Ovary (tissue), 9 donors: ENCODE data around the gene RNLS. TPM values are rescaled to one million over a fixed set of nuclear protein-coding genes. Genes with fewer than 3 reads are reported as not detected.

Source experiments
- DNase-seq, 5 donors: peaks; one replicate each; pipeline ENCODE4 v3.0.0-alpha.2; 2019 to 2020
- H3K27ac ChIP-seq, 2 donors: fragments of 200-600 bp; one replicate each; pipeline versions ENCODE4 v1.5.1 to v1.8.0; 2019 to 2022
- H3K27me3 ChIP-seq: fragments of 200-600 bp; one replicate; pipeline ENCODE4 v1.8.0; 2022
- H3K36me3 ChIP-seq: fragments of 200-600 bp; sonication (generic); one replicate; pipeline ENCODE4 v1.5.1; 2019
- H3K4me1 ChIP-seq: one replicate; pipeline ENCODE4 v1.8.1; 2013; ENCODE audit warnings: mild to moderate bottlenecking, moderate library complexity; ENCODE audit not compliant: insufficient read depth
- H3K4me3 ChIP-seq: fragments of 200-600 bp; sonication (generic); one replicate; pipeline ENCODE4 v1.5.1; 2017
- H3K9me3 ChIP-seq, 2 donors: fragments of 200-600 bp in 1 of 2; sonication (generic) in 1 of 2; one replicate each; pipeline versions ENCODE4 v1.5.1 to v1.8.1; 2013 to 2019; ENCODE audit warnings: mild to moderate bottlenecking in 1 of 2, moderate library complexity in 1 of 2
- CTCF ChIP-seq, 3 donors: fragments of 450-650 bp in 2 of 3; fragments of 200-600 bp in 1 of 3; IDR thresholded peaks; one replicate each; pipeline versions ENCODE4 v1.5.1 to v1.8.0; 2016 to 2022; ENCODE audit warnings: antibody characterized with exemption in 3 of 3, mild to moderate bottlenecking in 1 of 3
- EP300 ChIP-seq: sonication (generic); formaldehyde crosslinking; IDR thresholded peaks from one replicate; pipeline ENCODE4 v1.6.1; 2017; ENCODE audit warnings: antibody characterized with exemption
- POLR2A ChIP-seq: fragments of 450-650 bp; IDR thresholded peaks from one replicate; pipeline ENCODE4 v1.6.1; 2017; ENCODE audit warnings: antibody characterized with exemption, mild to moderate bottlenecking, moderate library complexity
- WGBS, 3 donors: extraction: QIAGEN DNeasy Blood & Tissue Kit in 1 of 3; methylation state at CpG; one replicate each; pipeline versions ENCODE4 v1.1.5 to v1.1.7; 2013 to 2017; 5-methylcytosine and 5-hydroxymethylcytosine counted together
- intact Hi-C, 4 donors: fragments of 100-400 bp; cut with DNase I; formaldehyde crosslinking; loops; one replicate each; pipeline versions ENCODE4 v1.11.0 to v1.15.1; 2022 to 2023
- polyA plus RNA-seq, 2 donors: library from polyadenylated mRNA; stranded (reverse); fragments of 200-250 nt in 1 of 2; fragments of 350-450 nt in 1 of 2; fragmentation: Illumina TruSeq in 1 of 2; extraction: RNeasy Lipid Tissue Mini Kit (QIAGEN cat#74804) in 1 of 2; gene quantifications; one replicate each; pipeline ENCODE4 v1.2.3, GENCODE V29; 2013 to 2014
- total RNA-seq, 7 donors: library from RNA; depleted of rRNA in 2 of 7; stranded (reverse); fragments of >200 nt in 2 of 7; fragmentation: NEBNext Ultra II Directional in 3 of 7; extraction: Animal tissue kit (Norgen Biotek cat#: 25700) in 3 of 7; gene quantifications; one replicate each; pipeline versions ENCODE4 v1.1.0 to v1.2.4, GENCODE V29; 2016 to 2023
- donor health status: DM: no; HTN: no; CAD: no; lungs with moderate emphysema.
- donor health status: DM: no; HTN: no; CAD: no.
- donor health status: Bipolar disorder and iron deficiency.
- donor health status: DM: yes; HTN: yes; CAD: no.
- donor health status: DM: no; HTN: no; CAD: no.
- donor health status: DM: yes; HTN: yes; CAD: no.

Gene RNLS
- total and polyA plus RNA-seq, 9 donors: 7.5 to 21.9 (median 11.8) TPM

DNA sequence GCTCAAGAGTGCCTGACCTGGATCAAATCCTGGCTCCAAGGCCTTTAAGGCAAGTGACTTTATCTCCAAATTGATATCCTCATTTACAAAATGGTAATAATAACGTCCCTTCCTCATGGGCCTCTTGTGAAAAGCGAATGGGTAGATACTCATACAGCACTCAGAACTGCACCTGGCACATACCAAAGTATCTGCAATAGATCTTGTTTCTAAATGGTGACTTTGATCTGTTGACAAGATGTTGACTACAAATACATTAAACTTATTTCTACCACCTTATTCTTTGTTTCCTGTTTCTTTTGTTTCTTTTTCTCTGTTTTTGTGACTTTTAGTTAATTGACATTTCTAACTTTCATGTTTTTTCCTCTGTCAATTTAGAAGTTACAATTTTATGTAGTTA is 53.0 kb downstream of the RNLS start:
- no peaks in the 10 kb centered on the region for H3K9me3 ChIP-seq
- H3K36me3 ChIP-seq: no peaks in the 10 kb centered on the region
- no peak for DNase-seq
- WGBS, 3 donors: 90 to 99% (median 97%) methylated on average over 2 of the region's 2 CpGs
- H3K4me3 ChIP-seq: no peak overlapping the region
- H3K4me1 ChIP-seq: no peaks in the 10 kb centered on the region
- intact Hi-C loops: no loop called here
- H3K27ac ChIP-seq: no peak overlapping the region
- no peak for TF ChIP-seq POLR2A
- no peak for TF ChIP-seq EP300
- TF ChIP-seq CTCF (IDR thresholded peaks at IDR 0.05): no peak
- H3K27me3 ChIP-seq: no peaks in the 10 kb centered on the region

DNA sequence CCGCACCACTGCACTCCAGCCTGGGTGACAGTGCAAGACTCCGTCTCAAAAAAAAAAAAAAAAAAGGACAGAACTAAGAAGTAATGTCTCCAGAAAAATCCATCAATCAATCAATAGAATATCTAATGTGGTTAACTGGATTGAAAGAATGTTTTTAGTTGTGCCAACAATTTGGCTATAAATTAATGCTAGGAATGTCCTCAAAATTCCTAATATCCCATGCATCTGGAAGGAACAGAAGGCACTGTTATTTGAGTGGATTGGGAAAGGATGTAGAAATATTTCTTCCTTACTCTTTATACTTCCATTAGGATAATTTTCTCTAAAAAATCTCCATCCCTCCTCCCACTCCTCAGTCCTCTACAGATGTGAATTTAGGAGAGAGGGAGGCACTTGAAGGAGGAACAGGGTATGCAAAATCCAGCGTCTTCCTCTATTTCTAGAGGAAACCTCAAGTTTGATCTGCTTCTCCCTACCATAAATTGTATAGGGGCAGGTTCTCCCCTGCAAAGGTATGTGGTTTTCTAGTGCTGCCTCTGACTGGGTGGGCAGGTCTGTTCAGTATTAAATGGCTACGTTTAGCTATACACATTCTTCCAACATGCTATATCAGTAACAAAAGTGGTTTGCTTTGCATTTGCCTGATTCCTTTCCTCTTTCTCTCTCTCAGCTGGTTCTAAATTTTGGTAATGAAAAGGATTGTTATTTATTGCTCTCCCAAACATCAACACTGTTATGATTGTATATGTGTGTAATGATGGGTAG is 54.1 kb downstream of the RNLS start:
- Histone ChIP-seq H3K4me3 (no peak overlapping the region), H3K27ac (no peak overlapping the region), H3K4me1 (no peaks in the 10 kb centered on the region), H3K27me3 (no peaks in the 10 kb centered on the region), H3K9me3 (no peaks in the 10 kb centered on the region), H3K36me3 (no peaks in the 10 kb centered on the region)
- DNase-seq: no peak
- WGBS, 3 donors: 89 to 92% (median 91%) methylated on average over 4 of the region's 4 CpGs
- intact Hi-C loops: no loop called here
- TF ChIP-seq CTCF (IDR thresholded peaks at IDR 0.05) (no peak), POLR2A (no peak), EP300 (no peak)

DNA sequence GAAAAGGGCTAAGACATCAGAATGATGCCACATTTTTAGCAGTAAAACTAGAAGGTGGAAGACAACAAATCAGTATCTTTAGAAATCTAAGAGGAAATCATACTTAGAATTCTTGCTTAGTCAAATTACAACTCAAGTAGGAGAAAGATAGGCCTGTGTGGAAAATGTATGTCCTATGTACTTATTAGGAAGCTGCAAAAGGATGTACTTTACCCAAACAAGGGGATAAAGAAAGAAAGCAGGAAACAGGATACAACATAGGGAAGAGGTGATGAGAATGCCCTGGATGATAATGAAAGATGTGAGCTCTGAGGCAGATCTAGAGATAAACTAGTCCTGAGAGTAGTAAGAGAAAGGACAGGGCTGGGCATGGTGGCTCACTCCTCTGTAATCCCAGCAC is 54.9 kb downstream of the RNLS start:
- intact Hi-C loops: no loop called here
- no peak for TF ChIP-seq CTCF (IDR thresholded peaks at IDR 0.05)
- no peak for TF ChIP-seq POLR2A
- TF ChIP-seq EP300: no peak
- no peaks in the 10 kb centered on the region for H3K4me1 ChIP-seq
- no peaks in the 10 kb centered on the region for H3K27me3 ChIP-seq
- H3K36me3 ChIP-seq: no peaks in the 10 kb centered on the region
- DNase-seq: no peak
- no peaks in the 10 kb centered on the region for H3K9me3 ChIP-seq
- H3K4me3 ChIP-seq: no peak overlapping the region
- H3K27ac ChIP-seq: no peak overlapping the region

- H3K27ac ChIP-seq: no peak overlapping the region
- H3K9me3 ChIP-seq: no peaks in the 10 kb centered on the region
- TF ChIP-seq POLR2A (no peak), CTCF (IDR thresholded peaks at IDR 0.05) (no peak), EP300 (no peak)
- intact Hi-C loops: no loop called here
- H3K36me3 ChIP-seq: no peaks in the 10 kb centered on the region
- 96 to 100% (median 100%) methylated on average over 1 of the region's 1 CpG for WGBS, 3 donors
- no peaks in the 10 kb centered on the region for H3K27me3 ChIP-seq
- no peaks in the 10 kb centered on the region for H3K4me1 ChIP-seq
- no peak overlapping the region for H3K4me3 ChIP-seq
- DNase-seq: no peak
These were observed 55.9 kb downstream of the RNLS start for GRCh38 chr10:88527245-88527644.
